ENCODE measurements around the gene FOXP1.
"Not testable (repeated sequence)": the region's sequence is repeated elsewhere in the genome, so short reads cannot be mapped to it uniquely, and the experiment has no call there.

Gene FOXP1

DNA sequence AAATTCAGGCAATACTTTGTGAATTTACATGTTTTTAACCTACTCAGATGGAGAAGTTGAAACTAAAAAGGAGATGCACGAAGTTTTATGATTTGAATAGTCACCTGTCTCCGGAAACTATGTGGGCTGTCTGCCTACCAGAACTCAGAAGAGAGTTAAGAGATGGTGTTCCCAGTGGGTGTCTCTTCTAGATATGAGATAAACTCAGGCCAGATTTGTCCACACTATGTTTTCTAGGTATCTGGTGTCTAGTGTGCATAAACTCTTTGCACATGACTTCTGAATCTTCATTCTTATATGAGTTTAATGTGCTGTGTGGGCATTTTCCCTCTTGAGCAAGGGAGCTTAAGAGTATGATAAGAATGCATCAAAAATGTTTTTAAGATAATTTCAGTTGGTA is 222.8 kb downstream of the FOXP1 start:
- DNase-seq, result peak; percentile 18 to 25

DNA sequence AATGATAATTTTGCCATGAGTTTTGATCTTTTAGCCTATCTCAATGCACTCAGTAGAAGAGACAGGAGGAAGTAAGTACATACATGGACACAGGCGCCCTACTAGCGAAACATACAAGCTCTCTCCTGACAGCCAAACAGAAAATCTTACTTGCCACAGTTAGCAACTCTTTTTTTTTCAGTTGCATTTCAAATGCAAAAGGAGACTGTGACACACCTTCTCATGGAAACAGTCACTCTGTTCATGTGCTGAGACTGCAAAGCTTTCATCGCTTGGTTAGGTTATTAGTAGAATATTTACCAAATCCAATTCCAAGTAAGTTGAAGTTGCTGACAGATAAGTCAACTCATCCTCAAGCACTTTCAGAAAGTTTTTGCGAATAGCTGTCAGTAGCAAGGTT is 223.3 kb downstream of the FOXP1 start:
- peak in 1 of 2 donors; percentile 8 for DNase-seq

DNA sequence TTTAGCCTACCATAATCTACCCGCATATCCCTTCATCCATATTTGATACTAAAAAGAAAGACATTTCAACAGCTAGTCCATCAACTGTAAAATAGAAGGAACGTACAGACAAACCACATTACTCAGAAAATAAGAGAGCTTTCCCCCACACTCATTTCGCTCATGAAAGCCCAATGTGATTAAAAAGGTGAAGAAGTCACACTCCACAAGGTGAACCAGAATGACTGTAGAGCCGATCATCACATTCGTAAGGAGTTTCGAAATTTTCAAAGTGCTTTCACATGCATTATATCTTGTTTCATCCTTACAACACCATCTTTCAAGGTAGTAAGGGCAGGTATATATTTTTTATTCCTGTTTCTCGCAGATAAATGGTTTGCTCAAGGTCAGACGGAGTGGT is 225.3 kb downstream of the FOXP1 start:
- DNase-seq, result no peak

DNA sequence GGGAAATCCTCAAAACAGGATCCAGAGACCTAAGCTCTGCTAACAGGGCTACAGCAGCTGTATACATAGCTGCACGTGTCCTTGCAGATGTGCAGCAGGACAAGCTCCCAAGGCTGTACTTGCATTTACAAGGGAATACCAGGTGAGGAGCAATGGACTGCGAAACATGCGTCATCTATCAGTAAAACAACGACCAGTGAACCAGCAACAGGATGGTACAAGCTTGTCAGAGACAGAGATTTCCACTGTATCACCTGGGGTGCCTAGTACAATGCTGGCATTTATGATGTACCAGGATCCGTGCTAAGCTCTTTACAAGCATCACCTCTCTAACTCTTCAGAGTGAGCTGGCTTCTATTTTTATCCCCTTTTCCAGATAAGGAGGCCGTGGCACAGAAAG is 227.3 kb downstream of the FOXP1 start:
- no peak for DNase-seq

DNA sequence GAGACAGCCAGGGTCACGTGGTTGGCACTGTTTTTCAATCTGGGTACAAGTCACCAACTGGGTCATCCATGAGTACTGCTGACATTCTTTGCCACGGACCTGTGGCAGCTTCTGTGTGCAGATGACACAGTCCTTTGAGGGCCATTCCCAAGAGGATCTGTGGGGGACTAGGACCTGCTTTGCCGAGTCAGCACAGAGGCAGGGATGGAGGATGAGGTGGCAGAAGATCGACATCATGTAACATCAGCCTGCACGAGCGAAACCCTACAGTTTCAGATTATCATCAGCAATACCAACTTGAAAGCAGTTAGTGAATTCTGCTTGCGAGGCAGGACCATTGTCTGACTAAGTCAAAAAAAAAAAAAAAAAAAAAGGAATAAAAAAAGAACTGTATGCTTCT is 227.7 kb downstream of the FOXP1 start:
- no peak for DNase-seq

DNA sequence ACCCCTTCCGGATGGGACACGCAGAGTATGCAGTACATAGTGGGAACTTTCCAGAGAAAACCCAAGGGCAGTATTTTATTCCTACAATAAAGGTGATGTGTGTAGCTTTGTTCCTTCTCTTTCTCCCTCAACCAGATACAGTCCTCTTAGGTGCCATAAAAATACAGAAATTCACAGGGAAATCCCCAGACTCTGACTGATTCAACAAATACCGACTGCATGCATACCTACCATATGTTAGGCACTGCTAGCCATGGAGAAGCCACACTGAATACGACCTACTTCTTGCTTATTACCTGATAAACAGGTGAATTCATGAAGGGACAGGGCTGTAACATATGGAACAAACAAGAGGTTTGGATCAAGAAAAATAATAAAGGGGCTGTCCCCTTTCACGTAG is 228.5 kb downstream of the FOXP1 start:
- no peak for DNase-seq

DNA sequence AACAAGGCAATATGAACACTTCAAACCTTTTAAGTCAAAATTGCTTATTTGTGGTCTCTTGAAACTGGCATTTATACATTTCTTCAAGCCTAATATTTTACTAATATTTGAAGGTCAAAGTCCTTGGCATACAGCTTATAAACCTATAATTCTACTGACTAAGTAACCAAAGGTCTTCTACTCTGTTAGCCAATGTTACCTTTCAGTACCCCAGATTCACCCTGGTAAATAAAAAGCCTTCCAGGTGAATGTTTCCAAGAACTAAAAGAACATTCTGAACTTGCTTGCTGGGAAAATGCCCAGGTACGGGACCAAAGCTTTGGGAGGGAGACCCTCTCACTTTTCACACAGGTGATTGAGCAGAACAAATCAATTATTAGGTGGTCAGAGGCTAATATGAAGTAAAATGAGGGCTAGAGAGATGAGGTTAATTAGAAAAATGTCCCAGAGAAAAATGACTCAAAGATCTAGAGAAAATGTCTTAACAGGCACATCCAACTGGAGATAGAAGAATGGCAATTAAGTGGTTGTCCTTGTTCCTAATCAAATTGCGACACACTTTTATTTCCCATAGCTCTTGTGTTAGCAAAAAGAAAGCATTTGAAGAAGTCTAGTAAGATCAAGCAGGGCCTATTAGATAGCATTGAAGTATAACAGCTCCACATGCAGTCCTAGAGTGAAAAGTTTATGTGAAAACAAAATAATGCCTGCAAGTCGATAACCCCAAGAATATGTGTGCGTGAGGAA is 232.0 kb downstream of the FOXP1 start:
- DNase-seq, result no peak

DNA sequence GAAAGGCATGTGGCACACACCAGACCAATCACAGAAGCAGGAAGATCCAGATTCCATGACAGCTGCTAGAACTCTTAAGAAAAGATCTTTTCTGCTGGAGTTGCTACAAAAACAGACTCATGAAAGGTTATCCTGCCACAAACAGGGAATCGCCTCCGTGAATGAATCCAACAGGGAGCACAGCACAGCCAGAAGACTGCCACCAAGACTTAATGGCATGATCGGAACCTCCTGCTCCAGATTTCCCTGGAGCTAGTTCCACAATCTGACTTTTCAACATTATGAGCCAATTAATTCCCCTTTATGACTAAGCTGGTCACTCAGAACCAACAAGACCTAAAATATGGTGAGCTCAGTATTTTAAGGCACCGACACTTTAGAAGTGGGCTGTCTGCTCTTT is 232.5 kb downstream of the FOXP1 start:
- no peak for DNase-seq

DNA sequence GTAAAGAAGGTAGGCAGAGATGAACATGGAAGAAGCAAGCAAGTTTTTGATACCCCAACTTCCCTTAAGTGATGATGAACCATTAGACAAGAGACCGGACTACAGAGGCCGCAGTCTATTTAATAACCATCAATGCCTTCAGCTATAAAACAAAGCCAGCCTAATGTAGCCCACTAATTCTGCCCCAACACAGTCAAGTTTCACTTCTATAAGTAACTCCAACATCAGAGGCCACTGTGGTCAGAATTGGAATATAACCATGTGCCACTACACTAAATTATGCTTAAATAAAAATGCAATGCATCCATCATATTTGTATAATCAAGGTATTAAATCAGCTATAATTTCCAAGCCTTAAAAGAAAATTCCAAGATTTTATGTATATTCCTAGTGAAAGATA is 234.7 kb downstream of the FOXP1 start:
- no peak for DNase-seq

DNA sequence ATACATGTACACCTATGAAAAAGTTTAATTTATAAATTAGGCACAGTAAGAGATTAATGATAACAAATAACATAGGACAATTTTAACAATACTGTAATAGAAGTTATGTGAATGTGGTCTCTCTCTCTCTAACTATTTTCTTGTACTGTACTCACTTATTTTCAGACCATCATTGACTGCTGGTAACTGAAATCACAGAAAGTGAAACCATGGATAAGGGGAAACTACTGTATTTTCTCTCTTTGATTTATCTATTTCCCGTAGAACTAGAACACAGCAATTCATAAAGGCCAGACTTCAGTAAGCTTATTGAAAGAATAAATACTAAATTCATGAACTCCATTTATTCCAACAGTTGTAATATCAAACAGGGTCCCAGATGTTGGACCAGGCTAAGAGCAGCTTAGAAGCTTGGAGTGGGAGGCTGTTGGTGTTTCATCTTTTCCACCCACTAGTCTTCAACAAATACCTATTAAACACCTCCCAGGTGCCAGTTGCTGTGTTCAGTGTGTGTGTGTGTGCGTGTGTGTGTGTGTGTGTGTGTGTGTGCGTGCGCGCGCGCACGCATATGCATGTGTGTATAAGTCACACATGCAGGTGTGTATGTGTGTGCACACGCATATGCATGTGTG is 235.4 kb downstream of the FOXP1 start:
- peak in 1 of 2 donors; percentile 27 for DNase-seq

DNA sequence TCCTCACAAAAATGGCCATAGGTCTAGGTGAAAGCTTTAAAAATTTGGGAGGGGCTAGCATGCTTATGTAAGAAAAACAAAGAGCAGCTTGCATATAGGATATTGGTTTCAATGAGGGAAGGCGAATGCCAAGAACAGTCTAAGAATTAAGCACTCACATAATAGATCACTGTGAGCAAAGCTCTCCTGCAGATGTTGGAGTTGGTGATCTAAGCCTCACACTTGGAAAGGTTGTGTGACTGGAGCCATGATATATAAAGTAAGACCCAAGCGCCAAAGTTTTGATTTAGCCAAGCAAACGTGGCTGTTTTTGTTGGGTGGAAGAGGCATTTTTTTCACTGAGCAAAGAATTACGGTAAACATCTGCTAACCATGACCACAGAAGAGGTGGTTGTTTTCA is 237.5 kb downstream of the FOXP1 start:
- no peak for DNase-seq

DNA sequence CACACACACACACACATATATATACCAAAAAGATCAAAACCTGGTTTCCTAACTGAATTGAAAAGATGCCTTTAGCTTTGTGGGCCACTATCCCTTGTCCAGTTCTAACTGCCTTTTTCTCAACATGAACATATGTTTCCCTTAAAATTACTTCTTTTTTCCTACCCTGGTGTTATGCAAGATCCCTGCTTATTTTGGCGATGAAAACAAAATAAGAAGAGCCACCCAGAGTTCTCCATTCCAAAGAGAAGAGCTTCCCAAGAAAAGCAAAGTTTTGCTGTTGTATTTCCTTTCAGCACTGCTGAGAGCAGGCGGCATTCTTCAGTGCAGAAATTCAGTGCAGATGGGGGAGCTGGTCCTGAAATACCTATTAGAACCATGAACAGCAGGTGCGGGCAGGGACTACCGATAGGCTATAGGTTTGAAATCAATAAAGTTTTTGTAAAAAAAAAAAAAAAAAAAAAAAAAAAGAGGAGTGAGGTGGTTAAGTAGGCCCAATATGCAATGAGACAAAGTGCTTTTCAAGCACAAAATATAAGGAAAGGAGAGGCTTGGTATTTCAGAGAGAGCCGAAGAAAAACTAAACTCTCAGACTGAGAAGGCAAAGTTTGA is 238.0 kb downstream of the FOXP1 start:
- no peak for DNase-seq

DNA sequence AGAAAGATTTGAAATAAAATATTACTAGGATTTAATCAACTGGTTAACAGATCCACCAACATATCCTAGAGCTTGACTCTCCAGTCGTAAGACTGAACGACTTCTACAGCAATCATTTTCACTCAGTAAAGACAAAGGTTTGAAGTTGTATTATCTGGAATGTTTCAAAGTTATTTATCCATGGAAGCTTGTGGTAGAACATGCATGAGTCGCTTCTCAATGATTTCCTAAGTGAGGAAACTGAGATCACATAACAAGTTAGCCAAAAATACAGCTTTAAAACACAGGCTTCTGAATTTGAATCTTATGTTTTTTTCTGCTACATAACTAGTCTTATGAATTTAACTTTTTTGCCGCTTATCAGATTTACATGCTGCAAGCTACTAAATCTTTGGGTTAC is 241.8 kb downstream of the FOXP1 start:
- DNase-seq, result no peak

DNA sequence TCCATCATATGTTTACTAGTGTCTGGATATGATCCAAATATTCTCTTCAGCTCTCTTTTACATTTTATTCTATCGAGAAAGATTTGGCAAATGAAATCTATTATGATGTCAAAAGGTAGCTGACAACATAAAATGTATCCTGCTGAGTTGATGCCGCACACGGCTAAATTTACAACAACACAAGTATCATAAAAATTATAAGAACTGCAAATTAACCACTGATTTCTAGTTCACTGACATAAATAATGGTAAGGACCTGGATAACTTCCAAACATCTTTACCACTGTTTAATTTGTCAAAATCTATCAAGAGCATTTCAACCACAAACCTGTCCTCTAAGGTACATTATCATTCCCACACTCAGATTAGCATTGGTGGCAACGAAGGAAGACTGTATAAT is 244.5 kb downstream of the FOXP1 start:
- no peak for DNase-seq

DNA sequence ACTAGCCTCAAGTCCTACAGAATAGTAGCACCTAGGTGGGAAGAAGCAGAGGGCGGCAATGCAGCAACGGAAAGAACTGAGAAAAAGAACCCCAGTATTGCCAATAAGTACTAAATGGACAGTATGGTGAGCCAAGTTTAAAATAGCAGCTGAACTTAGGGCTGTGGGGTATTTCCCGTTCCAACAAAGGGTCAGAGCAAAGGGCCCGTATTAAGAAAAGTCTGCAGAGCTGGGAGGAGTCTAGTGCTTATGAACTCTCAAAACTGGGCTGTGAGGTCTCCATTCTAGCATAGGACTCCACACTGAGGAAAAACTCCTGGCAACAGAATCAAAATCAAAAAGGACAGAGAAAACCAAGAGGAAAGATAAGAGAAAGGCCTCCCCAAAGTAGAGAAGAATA is 250.7 kb downstream of the FOXP1 start:
- no peak for DNase-seq

DNA sequence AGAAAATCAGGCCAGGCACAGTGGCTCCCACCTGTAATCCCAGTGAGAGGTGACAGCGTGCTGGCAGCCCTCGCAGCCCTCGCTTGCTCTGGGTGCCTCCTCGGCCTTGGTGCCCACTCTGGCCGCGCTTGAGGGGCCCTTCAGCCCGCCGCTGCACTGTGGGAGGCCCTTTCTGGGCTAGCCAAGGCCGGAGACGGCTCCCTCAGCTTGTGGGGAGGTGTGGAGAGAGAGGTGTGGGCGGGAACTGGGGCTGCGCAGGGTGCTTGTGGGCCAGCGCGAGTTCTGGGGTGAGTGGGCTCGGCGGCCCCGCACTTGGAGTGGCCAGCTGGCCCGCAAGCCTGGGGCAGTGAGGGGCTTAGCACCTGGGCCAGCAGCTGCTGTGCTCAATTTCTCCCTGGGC is 252.6 kb downstream of the FOXP1 start:
- no peak for DNase-seq

DNA sequence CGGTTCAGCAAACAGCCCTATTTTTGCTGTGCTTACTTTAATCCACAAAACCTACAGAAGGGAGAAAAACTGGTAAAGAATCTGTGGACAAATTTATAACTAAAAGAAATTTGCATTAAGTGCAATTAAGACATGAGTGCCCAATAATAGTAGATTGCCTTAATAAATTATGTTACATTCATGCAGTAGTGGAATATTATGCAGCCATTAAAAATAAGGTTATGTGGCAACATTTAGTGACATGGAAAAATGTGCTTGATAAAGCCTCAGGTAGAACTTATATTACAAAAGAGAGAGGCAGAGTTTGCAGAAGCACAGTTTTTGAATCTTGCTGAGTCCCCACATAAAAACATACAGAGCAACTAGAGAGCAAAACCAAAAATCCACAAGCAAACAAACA is 253.0 kb downstream of the FOXP1 start:
- no peak for DNase-seq

DNA sequence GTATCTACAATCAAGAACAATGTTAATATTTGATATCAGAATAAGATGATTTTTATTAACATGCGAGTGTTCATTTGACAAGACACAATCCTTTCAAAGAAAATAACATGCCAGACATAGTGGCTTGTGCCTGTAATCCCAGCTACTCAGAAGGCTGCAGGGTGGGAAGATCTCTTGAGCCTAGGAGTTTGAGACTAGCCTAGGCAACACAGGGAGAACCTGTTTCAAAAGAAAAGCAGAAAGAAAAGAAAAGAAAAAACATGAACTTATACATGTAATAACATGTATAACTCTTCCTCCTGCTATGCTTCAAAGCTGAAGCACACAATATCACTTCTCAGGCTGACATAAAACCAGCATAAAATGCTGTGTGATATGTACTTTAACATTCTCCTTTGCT is 253.7 kb downstream of the FOXP1 start:
- DNase-seq, result no peak

DNA sequence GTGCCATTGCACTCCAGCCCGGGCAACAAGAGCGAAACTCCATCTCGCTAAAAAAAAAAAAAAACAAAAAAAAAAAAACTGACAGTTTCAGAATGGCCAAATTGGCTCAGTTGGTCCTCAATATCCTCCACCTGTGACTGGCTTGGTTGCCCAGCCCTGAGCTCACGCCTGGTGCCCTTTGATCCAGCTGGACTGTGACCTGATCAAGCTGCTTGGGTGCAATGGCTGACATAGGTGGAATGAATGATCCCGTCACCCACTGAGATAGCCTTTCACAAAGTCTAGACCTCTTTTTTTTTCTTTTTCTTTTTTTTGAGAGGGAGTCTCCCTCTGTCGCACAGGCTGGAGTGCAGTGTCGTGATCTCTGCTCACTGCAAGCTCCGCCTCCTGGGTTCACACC is 254.6 kb downstream of the FOXP1 start:
- no peak for DNase-seq

DNA sequence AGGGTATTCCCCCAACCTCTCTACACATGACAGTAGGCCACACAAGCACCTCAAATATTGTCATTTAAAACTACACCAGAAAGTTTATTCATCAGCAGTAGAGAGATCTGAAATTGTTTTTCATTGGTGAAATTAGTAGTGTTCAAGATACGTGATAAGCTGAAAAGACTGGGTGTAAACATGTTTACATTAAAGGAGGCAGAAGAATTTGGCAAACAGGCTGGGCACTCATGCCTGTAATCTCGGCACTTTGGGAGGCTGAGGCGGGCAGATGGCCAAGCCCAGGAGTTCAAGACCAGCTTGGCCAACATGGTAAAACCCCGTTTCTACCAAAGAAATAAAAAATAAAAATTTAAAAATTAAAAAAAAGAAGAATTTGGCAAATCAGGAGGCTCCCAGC is 255.6 kb downstream of the FOXP1 start:
- no peak for DNase-seq

DNA sequence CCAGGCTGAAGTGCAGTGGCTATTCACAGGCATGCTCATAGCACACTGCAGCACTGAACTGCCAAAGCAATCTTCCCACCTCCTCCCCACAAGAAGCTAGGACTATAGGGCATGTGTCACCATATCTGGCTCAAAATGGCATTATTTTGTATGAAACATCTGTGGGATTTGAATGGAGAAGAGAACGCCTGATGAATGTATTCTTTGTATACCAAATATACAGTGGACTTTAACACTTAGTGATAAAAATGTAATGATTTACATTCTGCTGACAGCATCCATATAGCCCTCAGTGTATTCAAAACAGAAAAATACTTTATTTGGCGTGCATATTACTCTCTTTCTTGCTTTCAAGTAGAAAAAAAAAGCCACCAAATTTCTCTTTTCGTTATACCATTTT is 257.8 kb downstream of the FOXP1 start:
- no peak for DNase-seq

DNA sequence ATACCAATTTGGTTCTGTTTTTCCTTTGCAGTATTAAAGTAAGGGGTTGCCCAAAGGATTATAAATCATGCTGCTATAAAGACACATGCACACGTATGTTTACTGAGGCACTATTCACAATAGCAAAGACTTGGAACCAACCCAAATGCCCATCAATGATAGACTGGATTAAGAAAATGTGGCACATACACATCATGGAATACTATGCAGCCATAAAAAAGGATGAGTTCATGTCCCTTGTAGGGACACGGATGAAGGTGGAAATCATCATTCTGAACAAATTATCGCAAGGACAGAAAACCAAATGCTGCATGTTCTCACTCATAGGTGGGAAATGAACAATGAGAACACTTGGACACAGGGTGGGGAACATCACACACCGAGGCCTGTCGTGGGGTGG is 259.3 kb downstream of the FOXP1 start:
- DNase-seq, result not testable (repeated sequence)

DNA sequence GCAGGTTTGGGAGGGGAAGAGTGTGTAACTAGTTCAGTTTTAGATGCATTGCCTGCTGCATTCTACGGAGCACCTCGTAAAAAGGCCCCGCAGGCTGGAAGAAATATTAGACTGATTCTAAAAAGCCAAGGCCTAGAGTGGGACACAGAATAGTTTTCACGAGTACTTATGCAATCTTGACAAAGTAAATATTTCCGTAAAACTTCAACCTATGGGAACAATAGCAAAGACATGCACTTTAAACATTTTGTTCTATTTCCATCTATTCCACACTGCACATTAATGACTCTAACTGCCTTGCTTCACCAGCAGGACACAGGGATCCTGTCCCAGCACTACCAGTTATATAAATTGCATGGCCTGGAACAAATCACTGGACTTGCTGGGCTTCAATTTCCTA is 260.0 kb downstream of the FOXP1 start:
- DNase-seq, result no peak

DNA sequence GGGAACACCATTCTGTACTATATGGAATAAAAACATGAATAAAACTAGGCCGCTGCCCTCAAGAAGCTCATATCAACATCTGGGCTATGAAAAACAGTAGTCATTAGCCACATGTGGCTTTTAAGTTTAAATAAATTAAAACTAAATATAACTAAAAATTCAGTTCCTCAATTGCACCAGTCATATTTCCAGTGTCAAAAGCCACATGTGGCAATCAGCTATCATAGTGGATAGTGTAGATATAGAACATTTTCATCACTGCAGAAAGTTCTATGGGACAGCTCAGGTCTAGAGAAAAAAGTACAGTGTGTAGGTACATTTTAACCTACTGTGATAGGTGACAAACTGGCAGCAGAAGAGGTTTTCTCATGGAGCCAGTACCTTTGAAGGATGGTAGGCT is 261.4 kb downstream of the FOXP1 start:
- no peak for DNase-seq

DNA sequence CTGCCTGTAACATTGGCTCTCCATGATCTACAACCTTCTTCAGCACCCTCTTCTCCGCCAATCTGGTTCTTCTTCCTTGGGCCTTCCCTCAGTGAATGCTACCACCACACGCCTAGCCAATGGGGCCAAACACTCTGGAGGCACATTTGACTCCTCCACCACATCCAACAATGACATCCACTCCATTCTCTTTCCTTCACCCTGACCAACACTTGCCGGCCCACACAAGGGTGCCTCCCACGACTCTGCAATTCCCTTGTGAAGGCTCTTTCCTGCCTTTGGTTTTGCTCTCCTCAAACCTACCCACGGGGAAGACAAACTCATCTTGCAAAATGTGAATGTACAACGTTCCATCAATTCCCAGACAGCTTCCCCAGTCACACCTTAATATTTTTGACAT is 263.8 kb downstream of the FOXP1 start:
- DNase-seq, result no peak

All from activated CD4-positive, alpha-beta T cell treated with anti-CD3 and anti-CD28 coated beads for 4 hours (primary cell).